HG03095 (cell line): Measurements from ENCODE around the gene LAMC3.
"Not testable (repeated sequence)": the region's sequence is repeated elsewhere in the genome, so short reads cannot be mapped to it uniquely, and the experiment has no call there.

Experiments used
- ATAC-seq: cut with Tn5 transposase; IDR thresholded peaks from one replicate; pipeline ENCODE4 v1.9.1; 2021; ENCODE audit warnings: moderate library complexity; ENCODE audit not compliant: unreplicated experiment

LAMC3 gene

DNA sequence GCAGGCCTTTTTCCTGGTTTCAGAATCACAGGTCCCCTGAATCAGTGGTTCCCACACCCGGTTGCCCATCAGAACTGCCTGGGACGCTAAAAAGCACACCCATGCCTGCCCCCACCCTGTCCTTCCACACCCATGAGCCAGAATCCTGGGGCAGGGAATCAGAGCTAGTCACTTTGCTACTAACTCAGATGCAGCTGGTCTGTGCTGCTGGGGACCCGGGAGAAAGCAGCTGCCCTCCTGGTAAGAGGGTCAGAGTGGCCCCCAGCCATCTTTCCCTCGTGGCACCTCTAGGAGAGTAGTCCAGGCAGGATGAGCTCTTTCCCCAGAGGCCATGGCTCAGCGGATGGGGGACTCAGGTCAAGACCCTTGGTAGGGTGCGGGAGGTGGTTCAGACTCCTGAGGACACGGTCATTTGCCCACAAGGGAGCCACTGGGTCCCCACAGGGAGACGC is 105.1 kb downstream of the LAMC3 start:
- ATAC-seq, result no peak

GRCh38 chr9:131115360-131115742 is 106.4 kb downstream of the LAMC3 start:
- ATAC-seq, result not testable (repeated sequence)

- ATAC-seq, result no peak
These were observed 107.5 kb downstream of the LAMC3 start for GRCh38 chr9:131116281-131117120.

- no peak for ATAC-seq
These were observed 108.3 kb downstream of the LAMC3 start for GRCh38 chr9:131117121-131117761.

- no peak for ATAC-seq
These were observed 108.8 kb downstream of the LAMC3 start for GRCh38 chr9:131117762-131118145.

DNA sequence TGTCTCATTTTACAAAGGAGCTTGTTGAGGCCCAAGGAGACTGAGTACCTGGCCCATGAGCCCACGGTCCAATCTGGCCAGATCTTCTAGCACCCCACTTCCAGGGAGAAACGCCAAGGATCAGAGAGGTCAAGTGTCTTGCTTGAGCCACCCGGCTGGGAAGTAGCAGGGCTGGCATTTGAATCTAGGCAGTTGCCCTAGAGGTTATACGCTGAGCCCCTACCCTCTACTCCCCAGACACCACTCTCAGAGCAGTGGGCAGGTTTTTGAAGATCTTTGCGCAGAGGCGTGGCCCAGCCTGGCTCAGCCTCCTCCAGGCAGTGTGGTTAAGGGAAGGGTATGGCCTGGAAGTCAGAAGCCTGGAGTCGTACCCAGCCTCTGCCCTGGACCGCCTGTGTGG is 110.6 kb downstream of the LAMC3 start:
- no peak for ATAC-seq

DNA sequence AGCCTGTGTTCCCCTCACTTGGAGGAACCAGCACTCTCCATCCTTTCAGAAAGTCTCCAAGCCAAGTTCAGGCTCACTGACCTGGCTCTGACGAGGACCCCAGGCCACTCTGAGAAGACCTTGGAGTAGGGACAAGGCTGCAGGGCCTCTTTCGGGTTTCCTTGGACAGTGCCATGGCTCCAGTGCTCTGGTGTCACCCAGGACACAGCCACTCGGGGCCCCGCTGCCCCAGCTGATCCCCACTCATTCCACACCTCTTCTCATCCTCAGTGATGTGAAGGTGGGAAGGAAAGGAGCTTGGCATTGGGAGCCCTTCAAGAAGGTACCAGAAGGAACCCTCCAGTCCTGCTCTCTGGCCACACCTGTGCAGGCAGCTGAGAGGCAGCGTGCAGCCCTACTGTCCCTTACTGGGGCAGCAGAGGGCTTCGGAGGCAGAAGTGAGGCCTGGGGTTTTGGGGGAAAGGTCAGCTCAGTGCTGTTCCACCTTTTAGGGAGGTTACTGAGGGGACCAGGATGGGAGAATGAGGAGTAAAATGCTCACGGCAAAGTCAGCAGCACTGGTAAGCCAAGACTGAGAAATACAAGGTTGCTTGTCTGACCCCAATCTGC is 111.8 kb downstream of the LAMC3 start:
- no peak for ATAC-seq

DNA sequence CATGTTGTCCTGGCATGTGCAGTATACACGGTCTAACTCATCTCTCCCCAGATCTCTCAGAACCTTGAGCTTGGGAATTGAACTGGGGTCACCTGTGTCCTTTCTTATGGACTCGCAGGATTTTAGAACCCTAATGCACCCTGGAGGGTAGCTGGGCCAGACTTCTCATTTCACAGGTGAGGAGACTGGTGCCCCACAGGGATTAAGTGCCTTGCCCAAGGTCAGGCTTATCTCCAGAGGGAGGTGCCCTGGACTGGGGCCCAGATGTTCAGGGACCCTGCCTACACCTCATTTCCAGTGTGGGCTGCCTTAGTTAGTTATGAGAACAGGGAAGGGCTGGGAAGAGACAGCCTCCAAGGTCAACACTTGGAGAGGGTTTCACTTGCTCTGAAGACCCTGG is 112.4 kb downstream of the LAMC3 start:
- no peak for ATAC-seq

DNA sequence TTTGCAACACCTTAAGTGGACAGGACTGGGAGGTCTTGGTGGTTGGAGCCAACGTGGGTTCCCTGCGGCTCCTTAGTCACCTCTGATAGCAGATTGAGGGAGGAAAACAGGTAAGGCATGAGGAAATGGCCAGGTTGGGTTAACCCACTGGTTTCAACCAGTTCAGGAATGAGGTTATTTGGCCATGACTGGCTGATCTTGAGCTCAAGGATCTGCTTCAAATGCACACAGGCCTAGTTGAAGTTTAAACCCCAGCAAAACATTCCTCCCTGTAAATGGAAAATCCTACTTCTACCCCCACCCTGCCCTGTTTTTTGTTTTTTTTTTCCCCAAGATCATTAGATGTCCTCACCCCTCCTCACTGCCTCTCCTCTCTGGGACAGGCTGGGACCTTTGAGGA is 113.2 kb downstream of the LAMC3 start:
- ATAC-seq, result no peak

GRCh38 chr9:131125038-131125287 is 116.0 kb downstream of the LAMC3 start:
- peak; percentile 2 for ATAC-seq

GRCh38 chr9:131125288-131126058 is 116.5 kb downstream of the LAMC3 start, which contains the start of gene NUP214:
Gene NUP214 (plus strand): TSS chr9:131125586. CDS start chr9:131125705, 119 bp downstream.
- ATAC-seq, result peak; percentile 91

GRCh38 chr9:131126059-131126426 is 117.1 kb downstream of the LAMC3 start:
- no peak for ATAC-seq

- ATAC-seq, result no peak
These were observed 120.2 kb downstream of the LAMC3 start for GRCh38 chr9:131129183-131129582.

GRCh38 chr9:131138676-131139075 is 129.7 kb downstream of the LAMC3 start:
- no peak for ATAC-seq

- no peak for ATAC-seq
These were observed 131.1 kb downstream of the LAMC3 start for GRCh38 chr9:131140112-131140511.

DNA sequence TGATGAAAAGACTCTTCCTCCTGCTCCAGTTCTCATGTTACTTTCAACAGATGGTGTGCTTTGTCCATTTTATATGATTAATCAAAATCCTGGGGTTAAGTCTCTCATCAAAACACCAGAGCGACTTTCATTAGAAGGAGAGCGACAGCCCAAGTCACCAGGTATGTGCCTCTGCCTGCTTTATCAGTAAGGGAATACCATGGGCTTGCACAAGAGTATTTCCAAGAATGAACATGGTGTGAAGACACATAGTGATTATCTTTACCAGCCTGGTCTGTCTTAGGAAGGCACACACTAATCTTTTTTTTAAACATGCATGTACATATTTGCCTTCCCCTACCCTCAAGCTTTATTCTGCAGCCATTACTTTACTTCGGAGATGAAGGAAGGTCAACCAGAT is 131.6 kb downstream of the LAMC3 start:
- ATAC-seq, result no peak

GRCh38 chr9:131142160-131142559 is 133.2 kb downstream of the LAMC3 start:
- ATAC-seq, result no peak
